HepG2 (cell line): ENCODE results near the gene ABHD12. TPM values are rescaled to one million over a fixed set of nuclear protein-coding genes. Genes with fewer than 3 reads are reported as not detected.
A peak's percentile ranks its signal among the peaks of the same experiment; 100 is the strongest.

ENCODE experiments used
- ARNTL ChIP-seq: sonication (generic); formaldehyde crosslinking; IDR thresholded peaks from 2 replicates; pipeline ENCODE4 v1.4.0; 2020; ENCODE audit warnings: mild to moderate bottlenecking, missing genetic modification reagents
- DMAP1 ChIP-seq: IDR thresholded peaks from 2 replicates; pipeline ENCODE4 v1.6.1; 2016
- EZH2 ChIP-seq: conservative IDR thresholded peaks from 2 replicates; pipeline ENCODE4 v1.6.1; 2012; ENCODE audit warnings: mild to moderate bottlenecking, low read depth, low read length, moderate library complexity
- FIP1L1 ChIP-seq: fragments of 200-400 bp; formaldehyde crosslinking; IDR thresholded peaks from 2 replicates; pipeline ENCODE4 v1.6.1; 2018; ENCODE audit warnings: low read depth, mild to moderate bottlenecking, low read length, moderate library complexity, borderline replicate concordance; ENCODE audit not compliant: insufficient read depth
- FOSL1 ChIP-seq: sonication (generic); formaldehyde crosslinking; IDR thresholded peaks from 2 replicates; pipeline ENCODE4 v1.9.0; 2021; ENCODE audit warnings: missing genetic modification reagents, borderline replicate concordance
- GATA4 ChIP-seq: sonication (generic); IDR thresholded peaks from 2 replicates; pipeline ENCODE4 v1.6.1; 2016; ENCODE audit warnings: antibody characterized with exemption, low read depth, borderline replicate concordance
- JARID2 ChIP-seq: sonication (generic); formaldehyde crosslinking; IDR thresholded peaks from 2 replicates; pipeline ENCODE4 v1.8.1; 2023; ENCODE audit warnings: missing genetic modification reagents, inconsistent platforms; ENCODE audit not compliant: insufficient replicate concordance
- MEF2D ChIP-seq: sonication (generic); formaldehyde crosslinking; IDR thresholded peaks from 2 replicates; pipeline ENCODE4 v1.5.1; 2020; ENCODE audit warnings: mild to moderate bottlenecking, missing genetic modification reagents
- MTA1 ChIP-seq: sonication (generic); formaldehyde crosslinking; IDR thresholded peaks from 2 replicates; pipeline ENCODE4 v1.4.0; 2020; ENCODE audit warnings: missing genetic modification reagents, mild to moderate bottlenecking, borderline replicate concordance
- MXD4 ChIP-seq: IDR thresholded peaks from 2 replicates; pipeline ENCODE4 v1.6.1; 2016; ENCODE audit warnings: mild to moderate bottlenecking, missing biosample characterization, missing genetic modification reagents
- NBN ChIP-seq: fragments of 450-650 bp; conservative IDR thresholded peaks from 2 replicates; pipeline ENCODE4 v1.6.1; 2017
- SETDB1 ChIP-seq: sonication (generic); formaldehyde crosslinking; IDR thresholded peaks from 2 replicates; pipeline ENCODE4 v1.5.1; 2020; ENCODE audit warnings: missing genetic modification reagents, mild to moderate bottlenecking, borderline replicate concordance
- SIX1 ChIP-seq: sonication (generic); formaldehyde crosslinking; IDR thresholded peaks from 2 replicates; pipeline ENCODE4 v1.4.0; 2020; ENCODE audit warnings: missing genetic modification reagents, borderline replicate concordance
- TBX2 ChIP-seq: sonication (generic); formaldehyde crosslinking; IDR thresholded peaks from 2 replicates; pipeline ENCODE4 v1.5.0; 2020; ENCODE audit warnings: missing genetic modification reagents, mild to moderate bottlenecking, borderline replicate concordance
- TCF12 ChIP-seq, 2 experiments: fragments of 450-650 bp in 1 of 2; sonication (generic) in 1 of 2; formaldehyde crosslinking in 1 of 2; IDR thresholded peaks; 2 replicates each; pipeline versions ENCODE4 v1.6.1 to v1.8.0; 2017 to 2022; ENCODE audit warnings: antibody characterized with exemption in 1 of 2, mild to moderate bottlenecking in 1 of 2, missing genetic modification reagents in 1 of 2, moderate library complexity in 1 of 2
- ZBTB37 ChIP-seq: sonication (generic); formaldehyde crosslinking; IDR thresholded peaks from 2 replicates; pipeline ENCODE4 v1.4.0; 2020; ENCODE audit warnings: mild to moderate bottlenecking, missing genetic modification reagents
- ZBTB43 ChIP-seq: sonication (generic); formaldehyde crosslinking; conservative IDR thresholded peaks from 2 replicates; pipeline ENCODE4 v1.4.0; 2020; ENCODE audit warnings: missing genetic modification reagents
- ZNF230 ChIP-seq: sonication (generic); formaldehyde crosslinking; IDR thresholded peaks from 2 replicates; pipeline ENCODE4 v1.4.0; 2020; ENCODE audit warnings: mild to moderate bottlenecking, missing genetic modification reagents
- ZNF232 ChIP-seq: sonication (generic); formaldehyde crosslinking; IDR thresholded peaks from 2 replicates; pipeline ENCODE4 v1.4.0; 2020; ENCODE audit warnings: missing genetic modification reagents, borderline replicate concordance
- ZNF710 ChIP-seq: sonication (generic); formaldehyde crosslinking; IDR thresholded peaks from 2 replicates; pipeline ENCODE4 v1.5.0; 2020; ENCODE audit warnings: mild to moderate bottlenecking, missing genetic modification reagents, borderline replicate concordance
- ZNF772 ChIP-seq: sonication (generic); formaldehyde crosslinking; IDR thresholded peaks from 2 replicates; pipeline ENCODE4 v1.5.0; 2020; ENCODE audit warnings: mild to moderate bottlenecking, missing genetic modification reagents
- polyA plus RNA-seq, 8 experiments: library from polyadenylated mRNA; depleted of rRNA in 3 of 8; stranded (reverse) in 7 of 8; unstranded in 1 of 8; fragments of >200 nt; fragmentation: Illumina TruSeq in 4 of 8; extraction: Trizol in 4 of 8; gene quantifications; 2 replicates each; pipeline versions ENCODE4 v1.2.1 to v1.2.3, GENCODE V29; 2011 to 2016; ENCODE audit warnings: low read depth in 4 of 8, missing spikeins in 1 of 8, mixed read lengths in 1 of 8; ENCODE audit not compliant: insufficient read depth in 1 of 8
- total RNA-seq, 5 experiments: library from RNA; depleted of rRNA; stranded (reverse); fragments of >200 nt; fragmentation: Illumina TruSeq; extraction: Trizol; gene quantifications; 2 replicates each; pipeline ENCODE4 v1.2.3, GENCODE V29; 2016; ENCODE audit warnings: low read depth in 1 of 5

ABHD12 gene
- total and polyA plus RNA-seq, 2 of the 13 experiments (the other 11 are each of a cell fraction or from before 2014, with no cell fraction given), result 23.5 to 72.1 TPM

GRCh38 chr20:25378189-25378883, 12.3 kb downstream of the ABHD12 start (continued):
- TF ChIP-seq ZNF710, result no peak
- peak; percentile 94 for TF ChIP-seq TBX2 (CRISPR knock-in tag)
- TF ChIP-seq EZH2, result no peak
- peak; percentile 74; the same call in 1 of the 2 replicates for TF ChIP-seq MEF2D (CRISPR knock-in tag)
- TF ChIP-seq FOSL1 (CRISPR knock-in tag), result no peak
- no peak for TF ChIP-seq FIP1L1
- TF ChIP-seq ZNF232 (CRISPR knock-in tag), result 0 out of 2 replicates have a peak, but pooled peaks have one; percentile 12
- peak; percentile 82; the same call in 1 of the 2 replicates for TF ChIP-seq SIX1 (CRISPR knock-in tag)
- no peak for TF ChIP-seq ZBTB43 (CRISPR knock-in tag)
- no peak for TF ChIP-seq JARID2 (CRISPR knock-in tag)
- TF ChIP-seq ZNF230 (CRISPR knock-in tag), result 0 out of 2 replicates have a peak, but pooled peaks have one; percentile 49
- peak; percentile 56; the same call in 1 of the 2 replicates for TF ChIP-seq ARNTL
- TF ChIP-seq SETDB1 (CRISPR knock-in tag), result no peak
- 0 out of 2 replicates have a peak, but pooled peaks have one; percentile 36 for TF ChIP-seq MXD4 (CRISPR knock-in tag)
- no peak for TF ChIP-seq NBN
- peak; percentile 31; the same call in 1 of the 2 replicates for TF ChIP-seq MTA1
- TF ChIP-seq GATA4, result peak; percentile 99
- TF ChIP-seq ZBTB37, result peak; percentile 88; the same call in 1 of the 2 replicates
- TF ChIP-seq ZNF772 (CRISPR knock-in tag), result peak; percentile 56
- TF ChIP-seq DMAP1 (CRISPR knock-in tag), result peak; percentile 66; the same call in 1 of the 2 replicates
- TF ChIP-seq TCF12 (IDR thresholded peaks at IDR 0.05), result no peak
- TF ChIP-seq TCF12 (CRISPR knock-in tag; IDR thresholded peaks at IDR 0.05), result peak; percentile 77; the same call in 1 of the 2 replicates
